Measurements from ENCODE around the gene TMOD2.

Gene TMOD2

DNA sequence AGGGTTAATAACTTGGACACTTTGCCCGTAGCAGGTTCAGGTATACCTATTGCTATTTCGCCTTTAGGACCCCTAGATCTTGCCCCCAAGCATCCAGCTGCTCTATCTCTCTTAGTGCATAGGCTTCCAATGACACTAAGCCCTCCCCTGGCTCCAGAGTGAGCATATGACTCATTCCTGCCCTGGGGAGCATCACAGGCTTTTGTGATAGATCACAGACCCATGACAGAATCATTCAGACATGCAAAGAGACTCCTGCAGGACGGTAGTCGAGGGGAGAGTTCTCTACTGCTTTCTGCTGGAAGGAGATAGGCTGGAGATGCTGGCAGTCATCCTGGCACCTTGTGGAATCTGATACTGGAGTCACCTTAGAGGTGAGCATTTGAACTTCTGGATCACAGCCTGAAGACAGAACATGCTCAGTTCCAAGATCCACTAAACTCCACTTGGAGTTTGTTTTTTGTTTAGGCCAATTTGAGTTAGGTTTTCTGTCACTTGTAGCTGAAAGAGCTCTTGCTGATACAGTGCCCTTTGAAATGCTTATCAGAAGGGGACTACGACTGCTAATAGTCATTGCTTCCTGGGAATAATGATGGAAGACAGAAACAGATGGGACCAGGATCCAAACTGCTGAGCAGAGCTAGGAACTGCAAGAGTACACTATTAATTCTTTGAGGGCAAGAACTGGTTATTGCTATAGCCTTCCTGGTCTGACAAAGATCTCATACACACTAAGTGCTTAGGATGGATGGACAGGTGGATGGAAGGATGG is 24.9 kb upstream of the TMOD2 start:
- H3K9me3 Mint-ChIP-seq = no peaks in the 10 kb centered on the region
- peaks cover 24% of the 10 kb centered on the region for H3K36me3 Mint-ChIP-seq (ENCODE audit: low read depth)
- no peak overlapping the region for H3K4me3 Mint-ChIP-seq
- no peaks in the 10 kb centered on the region for H3K27me3 Mint-ChIP-seq
- peak overlapping the region; percentile 33 for H3K27ac Mint-ChIP-seq
- H3K4me1 Mint-ChIP-seq (ENCODE audit: low read depth) = peaks cover 77% of the 10 kb centered on the region

DNA sequence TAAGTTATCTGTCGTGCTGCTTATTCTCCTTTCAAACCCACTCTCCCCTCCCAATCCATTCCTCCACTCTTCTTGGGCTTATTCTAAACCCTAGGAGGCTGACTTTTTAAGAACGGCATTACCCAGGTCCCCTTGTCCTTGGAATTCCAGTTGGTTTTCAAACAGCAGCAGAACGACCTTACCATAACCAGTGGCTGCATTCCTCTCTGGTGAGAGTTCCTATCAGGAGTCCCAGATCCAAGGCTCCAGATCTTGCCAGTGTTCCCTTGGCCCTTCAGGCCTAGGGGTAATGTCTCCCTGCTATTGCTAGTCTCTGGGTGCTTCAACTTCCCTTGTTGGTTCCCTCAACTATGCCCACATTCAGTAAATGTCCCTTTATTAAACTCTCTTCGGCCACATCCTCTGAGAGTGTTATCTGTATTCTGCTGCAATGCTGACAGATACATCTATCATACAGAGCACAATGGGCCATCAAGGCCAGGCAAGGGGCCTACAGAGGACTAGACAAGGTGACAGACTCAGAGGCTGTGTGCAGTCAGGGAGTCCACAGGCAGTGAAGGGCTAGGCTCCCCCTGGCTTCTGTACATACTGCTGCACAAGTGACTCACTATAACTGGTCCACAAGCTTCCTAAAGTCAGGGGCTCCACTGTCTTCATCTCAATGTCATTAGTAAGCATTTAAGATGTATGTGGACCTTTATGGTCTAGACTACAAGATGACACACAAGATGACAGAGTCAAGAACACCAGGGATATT is 24.1 kb upstream of the TMOD2 start:
- peaks cover 78% of the 10 kb centered on the region for H3K4me1 Mint-ChIP-seq (ENCODE audit: low read depth)
- H3K27me3 Mint-ChIP-seq = no peaks in the 10 kb centered on the region
- H3K4me3 Mint-ChIP-seq = no peak overlapping the region
- peaks cover 15% of the 10 kb centered on the region for H3K36me3 Mint-ChIP-seq (ENCODE audit: low read depth)
- no peaks in the 10 kb centered on the region for H3K9me3 Mint-ChIP-seq
- peak overlapping the region; percentile 74 for H3K27ac Mint-ChIP-seq

DNA sequence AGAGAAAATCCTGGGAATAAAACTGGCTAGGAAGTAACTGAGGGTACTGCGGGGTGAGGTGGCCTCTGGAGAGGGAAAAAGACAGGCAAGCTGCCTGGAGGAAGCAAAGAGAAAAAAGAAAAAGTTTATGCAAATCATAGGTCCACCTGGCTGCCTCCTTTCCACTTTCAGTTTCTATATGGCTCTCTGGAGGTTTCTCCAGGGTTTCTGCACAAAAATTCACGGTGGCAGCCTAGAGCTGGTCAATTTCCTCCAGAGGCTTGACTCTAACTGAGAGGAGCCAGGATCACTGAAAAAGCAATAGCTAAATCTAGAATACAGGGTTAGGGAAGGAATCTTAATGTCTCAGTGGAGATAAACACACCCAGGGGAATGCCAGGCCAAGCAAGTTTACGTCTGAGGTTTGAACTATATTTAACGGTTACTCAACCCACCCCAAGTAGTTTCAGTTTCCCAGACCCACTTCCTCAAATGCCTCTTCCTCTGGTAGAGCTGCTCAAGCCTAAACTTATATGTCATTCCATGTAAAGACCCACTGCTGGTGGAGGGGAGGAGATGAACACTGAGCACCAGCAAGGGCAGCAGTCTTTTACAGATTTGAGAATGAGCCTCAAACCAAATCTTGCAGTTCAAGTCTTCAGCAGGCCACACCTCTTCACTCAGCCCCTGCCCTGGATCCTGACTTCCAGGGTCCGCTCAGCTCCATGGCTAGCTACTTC is 19.7 kb upstream of the TMOD2 start:
- no peaks in the 10 kb centered on the region for H3K27me3 Mint-ChIP-seq
- H3K4me1 Mint-ChIP-seq (ENCODE audit: low read depth) = peaks cover 92% of the 10 kb centered on the region

DNA sequence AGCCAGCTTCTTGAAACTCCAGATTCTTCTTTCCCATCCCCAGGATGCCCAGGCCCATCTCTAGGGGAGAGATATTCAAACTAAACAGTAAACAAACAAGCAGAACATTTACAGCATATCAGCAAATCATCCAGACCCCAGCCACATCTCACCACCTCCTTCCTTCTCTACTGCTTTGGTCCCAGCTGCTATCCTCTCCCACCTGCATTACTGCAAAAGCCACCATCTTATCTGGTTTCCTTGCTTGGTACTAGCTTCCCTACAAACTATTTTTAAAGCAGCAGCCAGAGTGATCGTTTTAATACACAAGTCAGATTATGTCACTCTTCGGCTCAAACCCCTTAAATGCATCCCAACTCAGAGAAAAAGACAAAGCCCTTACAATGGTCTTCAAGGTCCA is 18.8 kb upstream of the TMOD2 start:
- H3K9me3 Mint-ChIP-seq = no peaks in the 10 kb centered on the region
- peaks cover 84% of the 10 kb centered on the region for H3K4me1 Mint-ChIP-seq (ENCODE audit: low read depth)
- peaks cover 13% of the 10 kb centered on the region for H3K36me3 Mint-ChIP-seq (ENCODE audit: low read depth)
- peak overlapping the region; percentile 1 for H3K27ac Mint-ChIP-seq
- no peak overlapping the region for H3K4me3 Mint-ChIP-seq
- H3K27me3 Mint-ChIP-seq = no peaks in the 10 kb centered on the region

More for the DNA sequence above, 19.7 kb upstream of the TMOD2 start:
- H3K4me3 Mint-ChIP-seq = peak overlapping the region; percentile 79
- no peaks in the 10 kb centered on the region for H3K9me3 Mint-ChIP-seq
- H3K27ac Mint-ChIP-seq = peak overlapping the region; percentile 92
- peaks cover 13% of the 10 kb centered on the region for H3K36me3 Mint-ChIP-seq (ENCODE audit: low read depth)

DNA sequence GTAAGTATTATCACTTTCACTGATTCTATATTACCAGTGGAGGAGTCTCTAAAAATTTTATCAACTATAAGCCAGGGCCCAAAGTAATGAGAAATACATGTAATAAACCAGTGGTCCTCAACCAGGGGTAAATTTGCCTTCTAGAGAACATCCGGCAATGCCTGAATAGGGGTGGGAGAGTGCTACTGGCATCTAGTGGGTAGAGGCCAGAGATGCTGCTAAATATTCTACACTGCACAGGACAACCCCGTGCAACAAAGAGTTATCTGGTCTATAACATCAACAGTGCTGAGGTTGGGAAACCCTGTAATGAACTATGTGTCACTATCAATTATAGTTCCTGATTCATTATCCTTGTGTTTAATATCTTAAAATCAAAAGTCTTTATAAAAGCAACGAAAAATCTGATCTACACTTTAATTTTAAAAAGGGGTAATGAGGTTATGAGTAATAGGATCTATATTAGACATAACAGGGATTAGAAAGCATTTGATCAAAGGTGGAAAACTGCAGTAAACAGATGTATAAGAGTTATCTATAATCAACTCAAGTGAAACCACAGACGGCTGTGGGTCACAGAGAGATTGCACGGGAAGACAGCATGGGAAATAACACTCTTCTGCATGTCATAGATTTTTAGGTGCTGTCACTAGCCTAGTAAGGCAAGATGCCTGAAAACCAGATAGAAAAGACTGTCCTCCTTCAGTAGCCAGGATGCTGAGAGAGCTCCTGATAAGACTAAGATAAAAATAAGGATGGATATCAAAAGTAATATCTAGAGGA is 16.0 kb upstream of the TMOD2 start:
- Mint-ChIP-seq H3K4me3 (peak overlapping the region; percentile 88), H3K4me1 (ENCODE audit: low read depth) (peaks cover 72% of the 10 kb centered on the region), H3K27me3 (no peaks in the 10 kb centered on the region), H3K9me3 (no peaks in the 10 kb centered on the region), H3K36me3 (ENCODE audit: low read depth) (peaks cover 12% of the 10 kb centered on the region), H3K27ac (peak overlapping the region; percentile 94)

DNA sequence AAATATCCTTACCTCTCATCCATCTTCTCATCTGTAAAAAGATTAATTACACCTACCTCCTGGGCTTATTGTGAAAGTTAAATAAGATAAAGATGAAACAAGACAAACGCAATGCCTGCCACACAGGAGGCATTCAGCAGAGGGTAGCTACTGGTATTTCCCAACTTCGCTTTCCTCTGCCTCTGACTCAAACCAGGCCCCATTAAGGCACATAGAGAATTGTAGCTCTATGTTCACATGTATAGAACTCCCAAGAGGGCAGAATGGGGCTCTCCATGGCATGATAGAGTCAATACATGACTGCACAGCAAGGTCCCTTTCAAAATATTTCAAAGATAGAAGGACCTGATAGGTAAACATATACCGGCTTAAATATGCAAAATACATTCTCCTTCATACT is 15.3 kb upstream of the TMOD2 start:
- Mint-ChIP-seq H3K9me3 (no peaks in the 10 kb centered on the region), H3K4me1 (ENCODE audit: low read depth) (peaks cover 66% of the 10 kb centered on the region), H3K36me3 (ENCODE audit: low read depth) (peaks cover 7% of the 10 kb centered on the region), H3K4me3 (peak overlapping the region; percentile 88), H3K27me3 (no peaks in the 10 kb centered on the region), H3K27ac (peak overlapping the region; percentile 94)

DNA sequence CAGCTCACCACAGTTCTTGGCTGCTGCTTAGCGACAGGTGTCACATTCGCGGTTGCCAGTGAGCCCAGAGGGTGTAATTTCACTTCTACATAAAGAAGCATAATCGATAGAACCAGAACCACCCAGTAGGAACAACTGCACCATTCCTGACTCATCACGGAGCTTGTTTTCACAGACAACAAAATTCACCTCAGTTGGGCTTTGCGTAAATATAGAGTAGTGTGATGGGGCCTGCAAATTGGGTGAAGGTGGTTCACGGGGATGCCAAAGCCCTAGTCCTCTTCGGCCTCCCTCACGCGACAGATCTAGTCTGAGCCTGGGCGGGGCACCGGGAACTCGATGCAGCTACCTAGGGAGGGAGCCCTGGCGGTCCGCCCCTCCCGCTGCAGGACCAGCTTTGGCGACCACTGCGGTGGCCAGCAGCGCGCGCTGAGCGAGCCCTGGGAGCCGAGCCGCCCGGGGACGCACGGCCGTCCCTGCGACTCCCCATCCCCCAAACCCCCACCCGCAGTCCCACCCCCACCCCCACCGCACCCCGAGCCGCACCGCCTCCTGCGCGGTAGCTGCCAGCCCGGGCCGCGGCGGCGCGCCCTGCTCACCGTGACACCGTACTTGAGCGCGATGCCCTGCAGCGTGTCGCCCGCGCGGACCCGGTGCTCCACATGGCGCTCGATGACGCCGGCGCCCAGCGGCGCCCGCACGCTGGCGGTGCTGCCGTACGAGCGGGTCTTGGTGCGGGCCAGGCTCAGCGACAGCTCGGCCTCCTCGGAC is 14.5 kb upstream of the TMOD2 start:
- Mint-ChIP-seq H3K4me1 (ENCODE audit: low read depth) (peaks cover 57% of the 10 kb centered on the region), H3K27me3 (no peaks in the 10 kb centered on the region), H3K27ac (peak overlapping the region; percentile 94), H3K36me3 (ENCODE audit: low read depth) (peaks cover 7% of the 10 kb centered on the region), H3K4me3 (peak overlapping the region; percentile 88), H3K9me3 (no peaks in the 10 kb centered on the region)

DNA sequence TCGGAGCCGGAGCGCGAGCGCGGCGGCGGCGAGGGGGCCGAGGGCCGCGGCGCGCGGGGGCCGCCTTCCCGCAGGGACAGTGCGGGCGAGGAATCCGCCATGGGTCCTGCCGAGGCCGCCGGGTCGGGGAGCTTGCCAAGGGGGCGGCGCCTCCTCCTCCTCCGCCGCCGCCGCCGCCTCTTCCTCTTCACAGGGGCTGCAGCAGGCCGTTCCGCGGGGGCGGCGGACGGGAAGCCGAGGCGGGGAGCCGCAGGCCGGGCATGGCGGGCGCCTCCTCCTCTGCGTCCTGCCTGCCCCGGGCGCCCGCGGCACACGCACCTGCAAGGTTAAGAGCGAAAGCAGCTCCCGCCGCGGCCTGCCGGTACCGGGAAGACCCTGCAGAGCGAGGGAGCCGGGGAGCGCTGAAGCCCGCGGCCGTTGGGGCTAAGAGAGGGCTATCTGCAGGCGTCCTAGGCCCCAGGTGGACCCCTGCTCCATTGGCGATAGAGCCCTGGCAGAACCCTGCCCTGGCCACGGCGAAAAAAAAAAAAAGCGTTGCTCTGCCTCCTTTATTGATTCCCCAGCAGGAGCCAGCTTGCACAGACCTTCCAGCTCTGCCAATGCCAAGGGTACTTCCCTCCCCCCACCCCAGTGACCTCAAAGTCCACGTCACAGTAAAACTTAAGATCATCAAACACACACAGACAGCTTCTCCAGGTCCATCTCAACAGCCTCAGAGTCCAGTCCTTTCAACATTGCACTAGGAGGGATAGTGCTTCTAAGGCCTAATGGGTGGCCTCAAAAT is 13.7 kb upstream of the TMOD2 start, which contains the start of gene LYSMD2:
Gene LYSMD2, minus strand, starts transcription at position 134 of the 784 bp plus-strand sequence. Its CDS starts 33 bp downstream, at position 101.
- Mint-ChIP-seq H3K4me1 (ENCODE audit: low read depth) (peaks cover 49% of the 10 kb centered on the region), H3K9me3 (no peaks in the 10 kb centered on the region), H3K27ac (peak within 1 kb of the TSS; percentile 94), H3K4me3 (peak within 1 kb of the TSS; percentile 88), H3K36me3 (ENCODE audit: low read depth) (peaks cover 7% of the 10 kb centered on the region), H3K27me3 (no peaks in the 10 kb centered on the region)

DNA sequence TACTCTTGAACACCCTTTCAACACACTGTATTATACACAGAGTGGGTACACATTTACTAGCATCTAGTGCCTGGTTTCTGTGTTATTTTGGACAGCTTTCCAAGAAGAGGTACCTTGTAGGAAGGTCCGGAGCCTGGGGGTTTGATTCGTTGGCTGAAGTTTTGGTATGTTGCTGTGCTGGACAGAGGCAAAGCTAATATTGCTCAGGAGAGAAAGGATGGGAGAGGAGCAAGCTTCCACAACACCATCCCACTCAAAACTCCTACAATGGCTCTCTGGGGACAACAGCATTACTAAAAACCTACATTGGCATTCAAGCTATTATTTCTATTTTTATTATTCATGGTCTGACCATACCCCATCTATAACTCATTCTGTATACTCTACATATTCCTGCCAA is 12.8 kb upstream of the TMOD2 start:
- Mint-ChIP-seq H3K4me3 (peak overlapping the region; percentile 82), H3K27ac (peak overlapping the region; percentile 90), H3K9me3 (no peaks in the 10 kb centered on the region), H3K27me3 (no peaks in the 10 kb centered on the region), H3K36me3 (ENCODE audit: low read depth) (peaks cover 2% of the 10 kb centered on the region), H3K4me1 (ENCODE audit: low read depth) (peaks cover 41% of the 10 kb centered on the region)

DNA sequence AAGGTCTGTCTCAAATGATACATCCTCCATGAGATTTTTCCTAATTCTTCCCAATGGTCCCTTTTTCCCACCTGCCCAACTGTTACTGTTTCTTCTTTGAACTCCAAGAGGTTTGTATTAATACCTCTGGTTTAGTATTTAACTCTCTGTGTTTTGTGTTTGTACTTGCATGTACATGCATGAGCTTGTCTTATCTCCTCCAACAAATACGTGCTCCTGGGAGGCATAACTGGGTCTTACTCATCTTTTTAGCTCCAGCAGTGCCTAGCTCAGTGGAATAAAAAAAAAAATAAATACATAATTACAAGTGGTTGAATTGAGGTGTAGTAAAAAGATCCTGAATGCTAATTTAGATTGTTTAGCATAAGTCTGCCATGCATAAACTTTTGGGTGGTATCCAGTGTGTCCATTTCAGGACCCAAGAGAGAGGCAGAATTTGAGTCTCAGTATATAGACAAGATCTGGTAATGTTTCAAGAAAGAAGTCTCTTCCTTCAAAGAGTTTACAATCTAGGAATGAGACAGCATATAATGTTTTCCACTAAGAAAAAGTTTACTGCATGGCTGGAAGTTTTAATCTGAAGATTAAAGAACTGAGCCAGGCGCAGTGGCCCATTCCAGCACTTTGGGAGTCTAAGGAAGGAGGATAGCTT is 12.2 kb upstream of the TMOD2 start:
- Mint-ChIP-seq H3K36me3 (ENCODE audit: low read depth) (no peaks in the 10 kb centered on the region), H3K27ac (no peak overlapping the region), H3K27me3 (no peaks in the 10 kb centered on the region), H3K9me3 (no peaks in the 10 kb centered on the region), H3K4me3 (no peak overlapping the region), H3K4me1 (ENCODE audit: low read depth) (peaks cover 35% of the 10 kb centered on the region)

DNA sequence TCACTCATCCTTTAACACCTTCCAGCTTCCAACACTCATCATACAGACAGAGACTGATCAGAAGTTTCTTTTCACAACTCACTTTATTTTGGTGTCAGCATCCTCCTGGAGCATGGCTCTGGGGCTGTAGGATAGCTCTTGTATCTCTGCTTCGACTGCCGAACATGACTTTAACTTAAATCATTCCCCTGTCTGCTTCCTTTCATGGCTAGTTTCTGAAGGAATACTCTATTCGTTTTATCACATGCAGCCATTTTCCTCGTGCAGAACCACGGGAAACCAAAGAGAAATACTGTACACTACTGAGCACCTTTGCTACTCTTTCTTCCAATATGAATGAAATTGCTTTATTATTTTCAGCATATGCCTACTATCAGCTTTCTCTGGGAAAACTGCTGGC is 2.1 kb upstream of the TMOD2 start:
- H3K27me3 Mint-ChIP-seq = peaks cover 23% of the 10 kb centered on the region
- no peak overlapping the region for H3K4me3 Mint-ChIP-seq
- peaks cover 17% of the 10 kb centered on the region for H3K4me1 Mint-ChIP-seq (ENCODE audit: low read depth)
- no peaks in the 10 kb centered on the region for H3K9me3 Mint-ChIP-seq
- H3K36me3 Mint-ChIP-seq (ENCODE audit: low read depth) = no peaks in the 10 kb centered on the region
- no peak overlapping the region for H3K27ac Mint-ChIP-seq

DNA sequence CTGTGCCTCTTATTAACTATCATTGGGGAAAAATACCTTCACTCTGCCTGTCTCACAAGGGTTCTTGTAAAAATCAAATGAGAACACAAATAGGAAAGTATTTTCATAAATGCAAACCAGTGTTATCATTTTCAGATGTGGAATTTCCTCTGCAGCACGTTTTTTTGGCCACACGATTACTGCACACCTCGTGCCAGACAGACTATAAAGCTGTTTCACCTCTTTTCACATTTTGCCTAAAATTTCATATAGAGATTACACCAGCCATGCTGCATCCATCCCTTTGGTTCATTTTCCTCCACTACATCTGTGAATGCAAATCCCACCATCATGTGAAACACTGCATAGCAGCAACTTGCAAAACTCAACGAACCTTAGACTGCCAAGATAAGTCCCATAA is 1.2 kb upstream of the TMOD2 start:
- H3K4me1 Mint-ChIP-seq (ENCODE audit: low read depth) = peaks cover 17% of the 10 kb centered on the region
- H3K9me3 Mint-ChIP-seq = no peaks in the 10 kb centered on the region
- H3K36me3 Mint-ChIP-seq (ENCODE audit: low read depth) = no peaks in the 10 kb centered on the region
- H3K27me3 Mint-ChIP-seq = peaks cover 23% of the 10 kb centered on the region
- peak overlapping the region; percentile 81 for H3K4me3 Mint-ChIP-seq
- H3K27ac Mint-ChIP-seq = no peak overlapping the region
